K562 treated with DMSO at 1 percent for 48 hours (cell line): ENCODE data around the gene C4orf36. TPM values are rescaled to one million over a fixed set of nuclear protein-coding genes. Genes with fewer than 3 reads are reported as not detected.

Source experiments
- total RNA-seq: library from RNA; unstranded; fragments of 300-600 nt; gene quantifications from 2 replicates; pipeline ENCODE4 v1.2.3, GENCODE V29; 2022; ENCODE audit warnings: low replicate concordance; ENCODE audit errors: extremely low read depth

The C4orf36 gene
- not detected in 2 replicates for total RNA-seq

GRCh38 chr4:86891762-86892635, at the start of gene C4orf36:
Gene C4orf36 (minus strand): TSS chr4:86892422. CDS start chr4:86891520, 902 bp downstream.

GRCh38 chr4:86934771-86935565, 42.7 kb upstream of the C4orf36 start, which contains the start of gene AFF1:
Gene AFF1 (plus strand): TSS chr4:86935011. CDS start chr4:86948534, 13,523 bp downstream.

GRCh38 chr4:86848732-86849619, 43.2 kb downstream of the C4orf36 start, which contains the start of gene SLC10A6:
Gene SLC10A6 (minus strand): TSS chr4:86849384. CDS start chr4:86849115, 269 bp downstream.

Other genes starting within 250 kb of the C4orf36 start
- gene SLC10A6, start 43.0 kb downstream of the C4orf36 start, total RNA-seq = not detected in 2 replicates
- gene AFF1, start 42.6 kb upstream of the C4orf36 start, total RNA-seq = not detected in 2 replicates